G401.6 (cell line): Measurements from ENCODE around the gene CDC42.

Experiments
- FAIRE-seq: peaks from 2 replicates; lab custom pipeline; 2012; peaks lifted over from hg19 to GRCh38; lab: Jason Lieb, UNC

Gene CDC42

GRCh38 chr1:22131875-22132486 lies 79.5 kb downstream of the CDC42 start:
- FAIRE-seq: no peak

DNA sequence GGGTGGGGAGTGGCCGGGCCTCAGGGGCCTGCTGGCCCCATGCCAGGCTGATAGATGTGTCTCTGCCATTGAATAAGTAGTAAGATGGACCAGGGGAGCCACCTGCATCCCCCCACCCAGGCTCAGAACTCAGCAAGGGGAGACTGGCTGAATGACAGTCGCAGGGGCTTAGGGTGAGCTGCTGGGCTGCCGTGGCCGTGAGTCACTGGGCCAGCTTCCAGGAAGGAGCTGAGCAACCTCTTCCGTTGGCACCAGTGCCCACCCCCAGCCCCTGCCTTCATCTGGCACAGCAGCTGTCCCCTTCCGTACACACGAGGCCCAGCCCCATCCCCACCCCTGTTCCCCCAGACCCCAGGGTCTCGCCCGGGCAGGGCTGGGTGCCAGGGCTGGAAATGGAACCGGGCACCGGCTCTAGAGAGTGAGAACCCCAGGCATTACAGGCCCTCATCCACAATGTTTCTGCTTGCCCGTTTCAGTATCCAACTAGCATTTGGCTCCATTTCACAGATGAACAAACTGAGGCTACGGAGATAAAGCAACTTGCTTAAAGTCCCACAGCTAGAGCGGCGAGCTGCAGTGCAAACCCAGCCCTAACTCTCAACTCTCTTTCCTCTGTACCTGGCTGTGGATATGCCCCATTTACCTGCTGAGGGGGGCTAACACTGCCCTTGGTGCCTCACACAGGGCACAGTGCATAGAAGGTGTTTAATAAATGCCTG lies 80.2 kb downstream of the CDC42 start:
- FAIRE-seq: no peak

GRCh38 chr1:22133247-22133930 lies 80.9 kb downstream of the CDC42 start:
- FAIRE-seq: no peak

- FAIRE-seq: no peak
These were observed 81.4 kb downstream of the CDC42 start for GRCh38 chr1:22133931-22134324.

- no peak for FAIRE-seq
These were observed 84.7 kb downstream of the CDC42 start for GRCh38 chr1:22137004-22137720.

- FAIRE-seq: no peak
These were observed 86.6 kb downstream of the CDC42 start for GRCh38 chr1:22139066-22139594.

GRCh38 chr1:22139817-22140216 lies 87.3 kb downstream of the CDC42 start:
- FAIRE-seq: no peak
